ENCODE measurements around the gene PTPRM.

DNA sequence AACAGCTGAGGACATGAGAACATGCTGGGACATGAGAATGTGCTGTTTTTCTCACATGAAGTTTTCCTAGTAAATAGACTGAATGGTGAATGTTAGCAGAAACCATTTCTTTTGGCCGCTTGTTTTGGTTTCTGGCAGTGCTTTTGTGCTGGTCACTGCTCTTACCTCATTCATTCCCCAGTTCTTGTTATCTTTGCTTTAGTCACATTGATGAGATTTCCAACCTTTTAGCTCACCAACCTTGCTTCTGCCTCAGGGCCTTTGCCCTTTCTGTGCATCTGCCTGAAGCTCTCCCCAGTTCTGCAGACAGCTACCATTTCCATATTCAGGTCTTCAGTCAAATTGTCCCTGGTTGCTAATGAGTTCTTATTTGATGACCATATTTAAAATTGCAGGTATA is 91.6 kb downstream of the PTPRM start:
- TF ChIP-seq, protein P1, sequence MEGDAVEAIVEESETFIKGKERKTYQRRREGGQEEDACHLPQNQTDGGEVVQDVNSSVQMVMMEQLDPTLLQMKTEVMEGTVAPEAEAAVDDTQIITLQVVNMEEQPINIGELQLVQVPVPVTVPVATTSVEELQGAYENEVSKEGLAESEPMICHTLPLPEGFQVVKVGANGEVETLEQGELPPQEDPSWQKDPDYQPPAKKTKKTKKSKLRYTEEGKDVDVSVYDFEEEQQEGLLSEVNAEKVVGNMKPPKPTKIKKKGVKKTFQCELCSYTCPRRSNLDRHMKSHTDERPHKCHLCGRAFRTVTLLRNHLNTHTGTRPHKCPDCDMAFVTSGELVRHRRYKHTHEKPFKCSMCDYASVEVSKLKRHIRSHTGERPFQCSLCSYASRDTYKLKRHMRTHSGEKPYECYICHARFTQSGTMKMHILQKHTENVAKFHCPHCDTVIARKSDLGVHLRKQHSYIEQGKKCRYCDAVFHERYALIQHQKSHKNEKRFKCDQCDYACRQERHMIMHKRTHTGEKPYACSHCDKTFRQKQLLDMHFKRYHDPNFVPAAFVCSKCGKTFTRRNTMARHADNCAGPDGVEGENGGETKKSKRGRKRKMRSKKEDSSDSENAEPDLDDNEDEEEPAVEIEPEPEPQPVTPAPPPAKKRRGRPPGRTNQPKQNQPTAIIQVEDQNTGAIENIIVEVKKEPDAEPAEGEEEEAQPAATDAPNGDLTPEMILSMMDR (IDR thresholded peaks at IDR 0.05), result no peak
- TF ChIP-seq POLR2A (IDR thresholded peaks at IDR 0.05), result no peak
